K562 (cell line): ENCODE measurements around the gene ZBED4. TPM values are rescaled to one million over a fixed set of nuclear protein-coding genes. Genes with fewer than 3 reads are reported as not detected.

Experiments
- ATAC-seq: fragments of 200-7000 bp; cut with Tn5 transposase; 3 replicates; pipeline ENCODE4 v1.9.1; 2020; ENCODE audit warnings: moderate library complexity
- BruUV-seq: library from RNA; stranded (reverse); fragments of 400-500 nt; replicated peaks from 2 replicates; lab custom pipeline; 2021; lab: Mats Ljungman, UMichigan
- CTCF ChIA-PET: fragments of 300-600 bp; formaldehyde crosslinking; extraction: SDS; loops from one replicate; lab custom pipeline; 2021; ENCODE audit warnings: low intra/inter-chr PET ratio; lab: Yijun Ruan, JAX
- POLR2A ChIA-PET: fragments of 300-600, 350-650 bp; sonication (Branson Sonifier 250); formaldehyde crosslinking; extraction: SDS; loops from one replicate; lab custom pipeline; 2021; ENCODE audit warnings: antibody characterized with exemption, inconsistent platforms; lab: Yijun Ruan, JAX
- DNase-seq, 4 experiments: peaks; one replicate each; pipeline versions ENCODE4 v3.0.0 to v3.0.0-alpha.2; 2011 to 2018; ENCODE audit warnings: low spot score in 3 of 4, mixed read lengths in 3 of 4; ENCODE audit errors: extremely low read depth in 1 of 4
- FAIRE-seq: peaks from 2 replicates; lab custom pipeline; 2011; peaks lifted over from hg19 to GRCh38; lab: Jason Lieb, UNC
- H2AFZ ChIP-seq: 2 replicates; pipeline ENCODE4 v1.6.0; 2011; ENCODE audit warnings: low read depth, low read length, control low read depth, inconsistent platforms
- H3K27ac ChIP-seq: fragments of 200-600 bp; 3 replicates; pipeline ENCODE4 v1.8.0; 2011; ENCODE audit warnings: low read depth, mild to moderate bottlenecking, control low read depth, inconsistent platforms, low read length, moderate library complexity, mixed read lengths; ENCODE audit errors: extremely low read depth
- H3K27me3 ChIP-seq, 2 experiments: fragments of 300-600 bp in 1 of 2; 2 replicates in 1 of 2; 3 replicates in 1 of 2; pipeline versions ENCODE4 v1.6.0 to v1.8.0; 2011; ENCODE audit warnings: inconsistent platforms in 2 of 2, low read length in 2 of 2, mild to moderate bottlenecking in 1 of 2, mixed read lengths in 1 of 2, moderate library complexity in 1 of 2; ENCODE audit not compliant: control insufficient read depth in 2 of 2, insufficient read depth in 2 of 2
- H3K36me3 ChIP-seq: fragments of 300-600 bp; 3 replicates; pipeline ENCODE4 v1.8.0; 2011; ENCODE audit warnings: mild to moderate bottlenecking, low read length, inconsistent platforms; ENCODE audit not compliant: control insufficient read depth, insufficient read depth
- H3K4me1 ChIP-seq, 2 experiments: fragments of 200-600 bp in 1 of 2; replicated peaks in 1 of 2; 2 replicates in 1 of 2; 3 replicates in 1 of 2; pipeline versions ENCODE4 v1.5.1 to v1.8.0; 2011; ENCODE audit warnings: inconsistent platforms in 2 of 2, low read length in 2 of 2, mild to moderate bottlenecking in 1 of 2, mixed read lengths in 1 of 2, moderate library complexity in 1 of 2; ENCODE audit not compliant: control insufficient read depth in 2 of 2, insufficient read depth in 2 of 2
- H3K4me2 ChIP-seq: 2 replicates; pipeline ENCODE4 v1.6.1; 2011; ENCODE audit warnings: low read length, control low read depth, inconsistent platforms, mixed read lengths; ENCODE audit not compliant: insufficient read depth
- H3K4me3 ChIP-seq: fragments of 200-600 bp; sonication (generic), shearing (Covaris generic); 2 replicates; pipeline ENCODE4 v1.5.1; 2016; ENCODE audit warnings: control low read depth, inconsistent platforms
- H3K79me2 ChIP-seq: fragments of 200-600 bp; 3 replicates; pipeline ENCODE4 v1.8.0; 2011; ENCODE audit warnings: low read length, inconsistent platforms; ENCODE audit not compliant: control insufficient read depth, insufficient read depth
- H3K9ac ChIP-seq, 2 experiments: 2 replicates each; pipeline versions ENCODE4 v1.6.0 to v1.6.1; 2011; ENCODE audit warnings: low read depth in 2 of 2, low read length in 2 of 2, control low read depth in 1 of 2, inconsistent platforms in 1 of 2, mild to moderate bottlenecking in 1 of 2, mixed read lengths in 1 of 2; ENCODE audit not compliant: insufficient read depth in 1 of 2
- H3K9me1 ChIP-seq: one replicate; pipeline ENCODE4 v1.6.0; 2011; ENCODE audit warnings: inconsistent platforms, mild to moderate bottlenecking, low read length, moderate library complexity; ENCODE audit not compliant: control insufficient read depth, insufficient read depth
- H3K9me3 ChIP-seq: replicated peaks from 2 replicates; pipeline ENCODE4 v1.5.1; 2011; ENCODE audit warnings: low read depth, low read length, inconsistent platforms; ENCODE audit not compliant: control insufficient read depth, insufficient read depth
- H4K20me1 ChIP-seq: replicated peaks from 2 replicates; pipeline ENCODE4 v1.6.1; 2011; ENCODE audit warnings: low read length, inconsistent platforms, mixed read lengths; ENCODE audit not compliant: control insufficient read depth, insufficient read depth
- ARID3B ChIP-seq: fragments of 250-450 bp; sonication (Bioruptor Pico); IDR thresholded peaks from 2 replicates; pipeline ENCODE4 v1.4.0; 2020; ENCODE audit warnings: borderline replicate concordance
- KLF16 ChIP-seq: IDR thresholded peaks from 2 replicates; pipeline ENCODE4 v1.6.1; 2016; ENCODE audit warnings: antibody characterized with exemption
- POLR3A ChIP-seq: IDR thresholded peaks from 2 replicates; pipeline ENCODE4 v1.6.1; 2011; ENCODE audit warnings: borderline replicate concordance, mild to moderate bottlenecking, moderate library complexity; ENCODE audit not compliant: insufficient read length, insufficient read depth; ENCODE audit errors: extremely low read depth
- SETDB1 ChIP-seq: IDR thresholded peaks from one replicate; pipeline ENCODE4 v1.6.1; 2012; ENCODE audit warnings: low read length, control low read depth, inconsistent platforms
- SMAD1 ChIP-seq: fragments of 150-350 bp; IDR thresholded peaks from 2 replicates; pipeline ENCODE4 v1.6.1; 2014; ENCODE audit warnings: low read length, low read depth; ENCODE audit not compliant: partially characterized antibody
- STAT5B ChIP-seq: fragments of 250-450 bp; sonication (Bioruptor Pico); IDR thresholded peaks from 2 replicates; pipeline ENCODE4 v1.8.0; 2021; ENCODE audit warnings: mild to moderate bottlenecking, inconsistent platforms
- ZNF184 ChIP-seq: sonication (generic); formaldehyde crosslinking; IDR thresholded peaks from 2 replicates; pipeline ENCODE4 v1.5.0; 2020; ENCODE audit warnings: missing genetic modification reagents
- ZNF23 ChIP-seq: fragments of 250-450 bp; sonication (Bioruptor Pico); IDR thresholded peaks from 2 replicates; pipeline ENCODE4 v1.4.0; 2020; ENCODE audit warnings: mild to moderate bottlenecking
- ZNF584 ChIP-seq: fragments of 200-800 bp; sonication (Bioruptor generic); IDR thresholded peaks from 2 replicates; pipeline ENCODE4 v1.6.1; 2016; ENCODE audit warnings: low read depth, mild to moderate bottlenecking, missing genetic modification characterization, missing compliant biosample characterization
- ZNF766 ChIP-seq: fragments of 200-800 bp; sonication (Bioruptor generic); conservative IDR thresholded peaks from 2 replicates; pipeline ENCODE4 v1.6.1; 2016; ENCODE audit warnings: missing genetic modification characterization, missing compliant biosample characterization
- ZNF785 ChIP-seq: fragments of 250-450 bp; sonication (Bioruptor Pico); IDR thresholded peaks from 2 replicates; pipeline ENCODE4 v1.4.0; 2020; ENCODE audit warnings: mild to moderate bottlenecking
- WGBS: fragments of 100-300 bp; shearing (Covaris generic); methylation state at CpG from one replicate; pipeline ENCODE4 v1.1.6; 2016; ENCODE audit warnings: low coverage, mixed read lengths; ENCODE audit not compliant: insufficient coverage; ENCODE audit errors: missing lambda C conversion rate; 5-methylcytosine and 5-hydroxymethylcytosine counted together
- in situ Hi-C: fragments of 300-500 bp; cut with MboI; formaldehyde crosslinking; loops from 4 replicates; pipeline ENCODE4 v1.15.0; 2018; ENCODE audit warnings: inconsistent platforms, mixed read lengths
- intact Hi-C: fragments of 100-400 bp; cut with micrococcal nuclease; formaldehyde crosslinking; loops from 2 replicates; pipeline ENCODE4 v1.14.2; 2022
- polyA plus RNA-seq, 8 experiments: library from polyadenylated mRNA; depleted of rRNA in 4 of 8; stranded (reverse) in 5 of 8; unstranded in 3 of 8; fragments of >200 nt; fragmentation: Nextera tagmentation in 2 of 8; fragmentation: Illumina TruSeq in 1 of 8; extraction: Ambion mirVana in 2 of 8; extraction: Trizol in 1 of 8; gene quantifications; 2 replicates each; pipeline versions ENCODE4 v1.2.1 to v1.2.3, GENCODE V29; 2011 to 2014; ENCODE audit warnings: inconsistent platforms in 1 of 8, missing spikeins in 1 of 8
- total RNA-seq, 7 experiments: library from RNA; depleted of rRNA in 6 of 7; stranded (reverse); fragments of >200 nt in 6 of 7; fragmentation: Illumina TruSeq in 2 of 7; extraction: Trizol in 2 of 7; gene quantifications; 2 replicates each; pipeline versions ENCODE4 v1.2.1 to v1.2.3, GENCODE V29; 2011 to 2021; ENCODE audit warnings: low replicate concordance in 1 of 7
- TF ChIP-seq, protein P1 (sequence below): fragments of 250-450 bp; sonication (Bioruptor Pico); IDR thresholded peaks from 2 replicates; pipeline ENCODE4 v1.8.0; 2021; ENCODE audit warnings: mild to moderate bottlenecking, moderate library complexity
- TF ChIP-seq, protein P2 (sequence below): fragments of 450-650 bp; formaldehyde crosslinking; IDR thresholded peaks from 2 replicates; pipeline ENCODE4 v1.4.0; 2020; ENCODE audit warnings: mild to moderate bottlenecking, mixed read lengths

The ZBED4 gene
- total and polyA plus RNA-seq, 9 of the 15 experiments (the other 6 are each of a cell fraction or from before 2014, with no cell fraction given): 1.5 to 16.8 (median 7.4) TPM

DNA sequence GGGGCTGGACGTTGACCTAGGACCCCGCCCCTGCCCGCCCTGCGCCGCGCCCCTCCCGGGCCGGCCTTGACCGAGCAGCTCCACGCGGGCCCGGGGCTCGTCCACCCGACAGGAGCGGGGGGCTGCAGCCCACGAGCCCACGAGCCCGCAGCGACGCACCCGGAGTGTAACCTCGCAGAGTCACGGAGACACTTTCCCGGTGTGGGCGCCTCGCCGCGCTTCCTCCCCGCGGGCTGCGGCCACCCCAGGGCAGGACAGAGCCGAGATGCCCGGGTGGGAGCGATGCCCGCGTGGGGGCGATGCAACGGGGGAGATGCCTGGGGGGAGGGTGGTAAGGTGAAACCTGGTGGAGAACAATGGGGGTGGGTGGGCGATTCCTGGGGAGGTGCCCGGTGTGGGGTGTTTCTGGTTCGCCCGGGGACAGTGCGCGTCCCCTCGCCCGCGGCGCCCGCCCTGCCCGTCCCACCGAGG, 4.9 kb upstream of the ZBED4 start (continued):
- no peak for TF ChIP-seq ZNF785 (CRISPR knock-in tag)

GRCh38 chr22:49849161-49850020, 4.3 kb upstream of the ZBED4 start:
- Histone ChIP-seq H2AFZ (no peak overlapping the region), H3K36me3 (no peaks in the 10 kb centered on the region), H3K27me3 (peaks cover 23 to 32% of the 10 kb centered on the region in 2 experiments), H3K9ac (no peak overlapping the region), H3K4me1 (peaks cover 0 to 41% of the 10 kb centered on the region in 2 experiments; a peak in 2 of 5 replicates), H3K9me1 (no peaks in the 10 kb centered on the region), H3K9me3 (no peaks in the 10 kb centered on the region), H3K27ac (no peak overlapping the region), H4K20me1 (no peaks in the 10 kb centered on the region), H3K4me2 (no peak overlapping the region), H3K4me3 (no peak overlapping the region), H3K79me2 (peaks cover 3% of the 10 kb centered on the region)
- WGBS: 25% methylated on average over 6 of the region's 89 CpGs
- no peak for ATAC-seq
- FAIRE-seq: no peak
- intact Hi-C loops: no loop called here
- no TSS peak for BruUV-seq
- in situ Hi-C loops: no loop called here
- ChIA-PET CTCF (no interaction called here), POLR2A (no interaction called here)
- no peak for DNase-seq
- TF ChIP-seq ZNF584 (CRISPR knock-in tag): no peak
- no peak for TF ChIP-seq ARID3B
- TF ChIP-seq, protein P1, sequence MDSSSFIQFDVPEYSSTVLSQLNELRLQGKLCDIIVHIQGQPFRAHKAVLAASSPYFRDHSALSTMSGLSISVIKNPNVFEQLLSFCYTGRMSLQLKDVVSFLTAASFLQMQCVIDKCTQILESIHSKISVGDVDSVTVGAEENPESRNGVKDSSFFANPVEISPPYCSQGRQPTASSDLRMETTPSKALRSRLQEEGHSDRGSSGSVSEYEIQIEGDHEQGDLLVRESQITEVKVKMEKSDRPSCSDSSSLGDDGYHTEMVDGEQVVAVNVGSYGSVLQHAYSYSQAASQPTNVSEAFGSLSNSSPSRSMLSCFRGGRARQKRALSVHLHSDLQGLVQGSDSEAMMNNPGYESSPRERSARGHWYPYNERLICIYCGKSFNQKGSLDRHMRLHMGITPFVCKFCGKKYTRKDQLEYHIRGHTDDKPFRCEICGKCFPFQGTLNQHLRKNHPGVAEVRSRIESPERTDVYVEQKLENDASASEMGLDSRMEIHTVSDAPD (CRISPR knock-in tag): no peak
- no peak for TF ChIP-seq ZNF23
- TF ChIP-seq KLF16: no peak
- TF ChIP-seq ZNF766 (CRISPR knock-in tag): no peak
- TF ChIP-seq, protein P2, sequence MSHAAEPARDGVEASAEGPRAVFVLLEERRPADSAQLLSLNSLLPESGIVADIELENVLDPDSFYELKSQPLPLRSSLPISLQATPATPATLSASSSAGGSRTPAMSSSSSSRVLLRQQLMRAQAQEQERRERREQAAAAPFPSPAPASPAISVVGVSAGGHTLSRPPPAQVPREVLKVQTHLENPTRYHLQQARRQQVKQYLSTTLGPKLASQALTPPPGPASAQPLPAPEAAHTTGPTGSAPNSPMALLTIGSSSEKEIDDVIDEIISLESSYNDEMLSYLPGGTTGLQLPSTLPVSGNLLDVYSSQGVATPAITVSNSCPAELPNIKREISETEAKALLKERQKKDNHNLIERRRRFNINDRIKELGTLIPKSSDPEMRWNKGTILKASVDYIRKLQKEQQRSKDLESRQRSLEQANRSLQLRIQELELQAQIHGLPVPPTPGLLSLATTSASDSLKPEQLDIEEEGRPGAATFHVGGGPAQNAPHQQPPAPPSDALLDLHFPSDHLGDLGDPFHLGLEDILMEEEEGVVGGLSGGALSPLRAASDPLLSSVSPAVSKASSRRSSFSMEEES (CRISPR knock-in tag): no peak
- no peak for TF ChIP-seq ZNF184 (CRISPR knock-in tag)
- TF ChIP-seq STAT5B: no peak
- TF ChIP-seq POLR3A: no peak
- TF ChIP-seq SMAD1: no peak
- TF ChIP-seq SETDB1: no peak
